ENCODE data around the gene ARHGAP28.

DNA sequence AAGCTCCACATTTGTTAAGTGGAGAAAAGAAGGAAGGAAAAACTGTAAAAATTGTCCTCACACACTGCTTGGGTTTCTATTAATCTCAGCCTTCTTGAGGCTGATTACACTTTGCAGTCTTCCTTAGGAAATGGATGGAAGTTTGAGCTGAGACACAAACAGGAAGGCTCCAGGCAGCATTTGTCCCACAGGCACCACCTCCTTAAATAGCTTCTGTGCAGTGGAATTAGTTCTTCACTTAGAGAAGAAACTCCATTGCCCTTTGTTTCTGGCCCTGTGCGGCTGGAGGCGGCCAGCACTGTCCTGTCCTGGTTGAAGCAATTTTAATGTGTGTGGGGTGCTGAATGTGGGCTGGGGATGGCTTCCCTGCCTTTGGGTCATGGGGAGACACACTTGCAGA, 44.3 kb downstream of the ARHGAP28 start:
- TF ChIP-seq, protein P1, sequence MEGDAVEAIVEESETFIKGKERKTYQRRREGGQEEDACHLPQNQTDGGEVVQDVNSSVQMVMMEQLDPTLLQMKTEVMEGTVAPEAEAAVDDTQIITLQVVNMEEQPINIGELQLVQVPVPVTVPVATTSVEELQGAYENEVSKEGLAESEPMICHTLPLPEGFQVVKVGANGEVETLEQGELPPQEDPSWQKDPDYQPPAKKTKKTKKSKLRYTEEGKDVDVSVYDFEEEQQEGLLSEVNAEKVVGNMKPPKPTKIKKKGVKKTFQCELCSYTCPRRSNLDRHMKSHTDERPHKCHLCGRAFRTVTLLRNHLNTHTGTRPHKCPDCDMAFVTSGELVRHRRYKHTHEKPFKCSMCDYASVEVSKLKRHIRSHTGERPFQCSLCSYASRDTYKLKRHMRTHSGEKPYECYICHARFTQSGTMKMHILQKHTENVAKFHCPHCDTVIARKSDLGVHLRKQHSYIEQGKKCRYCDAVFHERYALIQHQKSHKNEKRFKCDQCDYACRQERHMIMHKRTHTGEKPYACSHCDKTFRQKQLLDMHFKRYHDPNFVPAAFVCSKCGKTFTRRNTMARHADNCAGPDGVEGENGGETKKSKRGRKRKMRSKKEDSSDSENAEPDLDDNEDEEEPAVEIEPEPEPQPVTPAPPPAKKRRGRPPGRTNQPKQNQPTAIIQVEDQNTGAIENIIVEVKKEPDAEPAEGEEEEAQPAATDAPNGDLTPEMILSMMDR (IDR thresholded peaks at IDR 0.05) = no peak
- TF ChIP-seq POLR2AphosphoS5 (IDR thresholded peaks at IDR 0.05) = no peak
- TF ChIP-seq POLR2A (IDR thresholded peaks at IDR 0.05) = no peak

Data from prostate gland (tissue), 2 donors.